NOMO-1 treated with dmso at 0.1 percent for 144 hours (cell line): ENCODE data around the gene EFTUD2.
A peak's percentile ranks its signal among the peaks of the same experiment; 100 is the strongest.

Experiments
- DNase-seq: peaks from one replicate; lab custom pipeline; 2025; ENCODE audit not compliant: unreplicated experiment; lab: John Stamatoyannopoulos, UW

Gene EFTUD2

DNA sequence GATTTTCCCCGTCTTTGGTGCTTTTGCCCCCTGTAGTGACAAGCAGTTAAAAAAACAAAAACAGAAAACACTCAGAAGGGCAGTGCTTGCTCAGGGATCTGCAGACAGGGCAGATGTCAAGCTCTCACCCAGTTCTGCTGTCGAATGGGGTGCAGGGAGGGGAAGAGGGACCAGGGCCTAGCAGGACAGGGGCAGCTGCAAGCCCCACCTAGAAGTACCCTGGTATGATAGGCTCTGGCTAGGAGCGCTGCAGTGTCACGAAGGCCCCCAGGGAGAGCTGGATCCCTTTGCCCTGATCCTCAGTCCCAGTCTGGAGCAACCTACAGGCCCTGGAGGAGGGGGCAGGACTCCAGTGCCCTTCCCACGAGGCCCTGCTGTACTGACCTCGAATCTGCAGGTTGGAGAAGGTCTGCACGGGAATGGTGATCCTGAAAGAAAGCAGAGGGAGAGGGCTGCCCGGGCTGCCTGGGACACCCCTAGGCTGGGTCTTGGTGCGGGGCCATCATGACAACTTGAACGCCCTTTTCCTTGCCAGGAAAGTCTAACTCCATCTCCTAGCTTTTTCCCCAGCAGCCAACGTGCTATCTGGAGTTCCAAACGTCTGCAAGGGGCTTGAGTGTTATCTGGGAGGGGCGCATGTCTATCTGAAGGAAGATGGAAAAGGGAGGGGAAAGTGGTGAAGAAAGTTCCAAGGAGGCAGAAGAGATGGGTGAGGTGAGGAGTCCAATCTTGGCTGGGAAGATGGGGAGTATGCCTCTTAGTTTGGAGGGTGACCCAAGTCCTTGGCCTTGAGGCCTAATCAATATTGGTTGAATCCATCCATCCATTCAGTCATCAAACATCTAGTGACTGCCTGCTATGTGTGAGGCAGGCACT, 11.2 kb upstream of the EFTUD2 start:
- DNase-seq: no peak

DNA sequence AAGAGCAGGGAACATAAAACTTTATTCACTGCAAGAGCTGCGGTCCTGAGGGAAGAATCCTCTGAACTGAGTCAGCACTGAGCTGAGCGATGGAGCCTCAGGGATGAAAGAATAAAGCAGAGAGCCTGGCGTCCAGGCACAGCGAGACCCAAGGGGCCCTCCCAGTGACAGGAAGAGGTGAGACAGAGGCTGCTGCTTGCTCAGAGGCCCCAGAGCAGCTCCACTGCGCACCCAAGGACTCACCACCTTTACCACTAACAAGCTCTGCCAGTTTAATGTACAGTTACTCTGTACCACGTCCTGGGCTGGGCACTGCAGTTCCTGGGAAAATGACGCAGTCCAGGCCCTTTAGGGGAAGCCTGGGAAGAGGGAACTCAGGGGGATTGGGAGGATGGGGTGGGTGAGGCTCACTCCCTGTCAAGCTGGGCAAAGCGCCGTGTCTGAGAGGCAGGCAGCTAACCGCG, 10.5 kb upstream of the EFTUD2 start:
- DNase-seq: no peak

DNA sequence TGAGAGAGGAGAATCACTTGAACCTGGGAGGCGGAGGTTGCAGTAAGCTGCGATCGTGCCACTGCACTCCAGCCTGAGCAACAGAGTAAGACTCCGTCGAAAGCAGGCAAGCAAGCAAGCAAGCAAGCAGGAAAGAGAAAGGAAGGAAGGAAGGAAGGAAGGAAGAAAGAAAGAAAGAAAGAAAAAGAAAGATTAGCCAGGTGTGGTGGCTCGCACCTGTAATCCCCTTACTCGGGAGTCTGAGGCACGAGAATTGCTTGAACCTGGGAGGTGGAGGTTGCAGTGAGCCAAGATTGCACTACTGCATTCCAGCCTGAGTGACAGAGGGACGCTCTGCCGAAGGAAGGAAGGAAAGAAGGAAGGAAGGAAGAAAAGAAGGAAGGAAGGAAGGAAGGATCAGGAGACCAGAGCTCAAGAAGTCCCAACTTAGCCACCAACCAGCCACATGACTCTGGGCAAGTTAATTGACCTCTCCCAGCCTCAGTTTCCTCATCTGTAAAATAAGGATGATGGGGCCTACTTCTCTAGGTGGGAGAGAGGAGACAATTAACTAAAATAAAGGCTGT, 9.6 kb upstream of the EFTUD2 start:
- no peak for DNase-seq

DNA sequence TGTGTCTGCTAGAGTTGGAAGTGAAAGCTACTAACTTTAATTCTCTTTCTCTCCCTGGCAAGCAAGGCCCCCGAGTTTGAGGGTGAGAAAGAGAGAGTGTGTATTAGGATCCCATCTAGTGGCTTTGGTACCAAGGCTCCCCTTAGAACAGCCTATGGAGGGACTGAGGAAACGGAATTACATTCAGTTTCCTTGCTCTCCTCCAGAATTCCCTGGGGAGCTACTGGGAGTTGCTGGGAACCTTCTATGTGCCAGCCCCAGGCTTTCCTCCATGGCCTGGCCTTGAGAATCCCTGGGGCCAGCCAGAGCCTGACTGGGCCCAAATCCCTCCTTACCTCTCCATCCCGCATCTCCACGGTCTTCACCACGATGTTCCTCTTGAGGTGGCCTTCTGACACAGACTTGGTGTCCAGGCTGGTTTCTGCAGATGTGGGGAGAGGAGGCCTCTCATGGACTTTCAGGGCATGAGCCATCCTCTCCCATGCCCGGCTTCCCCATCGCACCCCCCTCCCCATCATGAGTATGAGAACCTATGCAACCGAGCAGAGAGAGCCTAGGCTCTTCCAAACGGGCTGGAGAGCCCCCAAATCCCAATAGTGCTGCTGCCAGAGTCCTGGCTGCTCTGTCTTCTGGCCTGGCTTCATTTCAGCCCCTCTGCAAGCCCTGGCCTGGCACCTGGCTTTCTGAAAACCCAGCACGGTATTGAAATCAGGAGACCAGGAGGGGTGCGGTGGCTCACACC, 8.7 kb upstream of the EFTUD2 start:
- DNase-seq: no peak

DNA sequence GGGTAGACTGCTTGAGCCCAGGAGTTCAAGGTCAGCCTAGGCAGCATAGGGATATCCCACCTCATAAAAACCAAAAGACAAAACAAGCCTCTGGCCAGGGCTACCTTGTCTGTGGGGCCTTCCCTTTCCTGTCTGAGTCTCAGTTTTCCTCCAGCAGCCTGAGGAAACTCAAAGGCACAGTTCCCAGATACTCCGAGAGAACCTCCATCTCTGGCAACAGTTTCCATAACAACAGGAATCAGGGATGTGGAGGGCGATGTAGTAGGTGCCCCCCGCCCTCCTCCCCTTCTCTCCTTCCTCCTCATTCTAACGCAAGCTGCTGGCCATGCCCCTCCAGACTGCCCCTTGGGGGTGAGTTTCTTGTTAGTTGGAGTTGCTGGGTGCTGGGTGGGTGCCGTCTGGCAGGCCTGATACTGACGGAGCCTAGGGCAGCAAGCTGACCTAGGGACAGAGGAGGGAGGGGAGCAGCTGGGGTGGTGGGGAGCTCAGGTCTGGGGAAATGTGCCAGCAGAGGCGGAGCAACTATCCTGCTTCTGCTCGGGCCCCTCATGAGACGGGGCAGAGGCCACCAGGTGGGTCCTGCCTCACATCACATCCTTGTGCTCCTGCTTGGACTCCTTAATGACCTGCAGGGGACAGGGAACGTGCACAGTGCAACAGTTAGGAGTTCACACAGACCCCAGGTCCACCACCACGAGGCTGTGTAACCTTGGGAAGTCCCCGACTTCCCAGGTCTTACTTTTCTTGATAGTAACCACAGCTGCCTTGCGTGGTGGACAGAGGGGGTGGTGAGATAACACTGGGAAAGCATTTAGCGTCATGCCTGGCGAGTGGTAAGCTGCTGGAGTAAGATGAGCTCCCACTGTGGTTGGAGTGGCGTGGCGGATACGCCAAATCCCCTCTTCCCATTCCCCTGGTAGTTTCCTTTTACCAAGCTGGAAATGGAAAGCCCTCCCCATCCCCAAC, 7.8 kb upstream of the EFTUD2 start:
- DNase-seq: no peak

DNA sequence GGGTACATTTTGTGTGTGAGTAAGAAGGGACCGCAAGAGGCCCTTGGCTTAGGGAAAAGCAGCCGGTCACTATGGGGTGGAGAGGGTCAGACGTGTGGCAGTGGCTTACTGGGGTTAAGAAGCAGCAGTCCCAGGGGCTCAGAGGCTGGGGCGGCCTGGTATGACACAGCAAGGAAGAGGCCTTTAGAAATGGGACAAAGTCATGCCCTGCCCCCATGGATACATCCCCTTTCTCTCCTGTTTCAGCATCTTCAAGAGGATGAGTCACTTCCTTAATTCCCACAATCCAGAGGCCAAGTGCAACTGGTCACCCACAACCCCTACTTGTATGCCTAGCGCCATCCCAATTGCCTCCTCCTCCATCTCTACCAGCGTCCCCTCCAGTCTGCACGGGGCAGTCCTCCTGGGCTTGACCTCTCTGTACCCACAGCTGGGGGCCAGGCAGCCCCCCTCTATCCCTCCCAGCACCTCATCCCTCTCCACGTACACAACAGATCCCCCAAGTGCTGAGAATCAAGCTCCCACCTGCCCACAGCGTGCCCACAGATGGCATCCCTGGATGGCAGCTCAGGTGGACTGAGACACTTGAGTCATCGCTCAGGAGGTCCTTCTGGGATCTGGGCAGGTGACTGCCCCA, 6.9 kb upstream of the EFTUD2 start:
- DNase-seq: no peak

DNA sequence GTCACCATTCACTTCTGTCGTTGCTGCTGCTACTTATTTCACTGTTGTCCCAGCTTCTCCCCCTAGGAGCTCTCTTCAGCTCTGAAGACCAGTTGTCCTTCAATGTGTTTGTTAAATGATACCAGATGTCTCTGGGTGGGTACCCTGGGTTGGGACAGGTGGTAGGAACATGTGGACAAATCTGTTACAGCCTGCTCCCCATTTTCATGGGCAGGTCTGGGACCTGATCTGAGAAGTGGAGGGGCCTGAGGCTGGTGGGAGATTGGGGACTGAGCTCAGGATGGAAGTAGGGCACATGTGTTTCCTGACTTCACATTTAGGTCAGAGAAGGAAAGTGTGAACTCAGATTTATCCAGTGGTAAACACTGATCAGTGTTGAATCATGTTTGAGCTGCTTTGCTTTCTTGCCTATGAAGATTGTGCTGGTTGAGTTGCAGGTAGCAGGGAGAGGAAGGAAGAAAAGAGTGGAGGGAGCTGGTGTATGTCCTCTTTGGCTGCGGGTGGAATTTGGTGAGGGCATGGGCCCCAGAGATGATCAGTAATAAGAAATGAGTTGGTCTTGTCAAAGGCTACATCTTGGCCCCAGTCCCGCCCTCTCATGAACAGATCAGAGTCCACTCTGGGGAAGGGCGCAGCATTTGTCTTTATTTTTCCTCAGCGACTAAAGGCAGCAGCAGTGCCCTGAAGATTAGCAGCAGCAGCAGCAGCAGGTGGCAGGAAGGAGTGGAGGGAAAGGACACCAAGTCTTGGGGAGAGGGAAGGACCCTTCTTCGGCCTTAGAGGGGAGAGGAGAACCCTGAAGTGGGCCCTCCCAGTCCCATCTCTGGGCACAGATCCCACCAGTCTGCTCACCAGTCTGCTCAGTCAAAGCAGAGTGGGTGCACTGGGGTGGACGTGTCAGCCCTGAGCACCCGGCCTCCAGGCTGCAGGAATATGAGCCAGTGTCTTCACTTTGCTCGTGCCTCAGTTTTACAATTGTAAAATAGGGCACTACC, 6.1 kb upstream of the EFTUD2 start:
- DNase-seq: no peak

DNA sequence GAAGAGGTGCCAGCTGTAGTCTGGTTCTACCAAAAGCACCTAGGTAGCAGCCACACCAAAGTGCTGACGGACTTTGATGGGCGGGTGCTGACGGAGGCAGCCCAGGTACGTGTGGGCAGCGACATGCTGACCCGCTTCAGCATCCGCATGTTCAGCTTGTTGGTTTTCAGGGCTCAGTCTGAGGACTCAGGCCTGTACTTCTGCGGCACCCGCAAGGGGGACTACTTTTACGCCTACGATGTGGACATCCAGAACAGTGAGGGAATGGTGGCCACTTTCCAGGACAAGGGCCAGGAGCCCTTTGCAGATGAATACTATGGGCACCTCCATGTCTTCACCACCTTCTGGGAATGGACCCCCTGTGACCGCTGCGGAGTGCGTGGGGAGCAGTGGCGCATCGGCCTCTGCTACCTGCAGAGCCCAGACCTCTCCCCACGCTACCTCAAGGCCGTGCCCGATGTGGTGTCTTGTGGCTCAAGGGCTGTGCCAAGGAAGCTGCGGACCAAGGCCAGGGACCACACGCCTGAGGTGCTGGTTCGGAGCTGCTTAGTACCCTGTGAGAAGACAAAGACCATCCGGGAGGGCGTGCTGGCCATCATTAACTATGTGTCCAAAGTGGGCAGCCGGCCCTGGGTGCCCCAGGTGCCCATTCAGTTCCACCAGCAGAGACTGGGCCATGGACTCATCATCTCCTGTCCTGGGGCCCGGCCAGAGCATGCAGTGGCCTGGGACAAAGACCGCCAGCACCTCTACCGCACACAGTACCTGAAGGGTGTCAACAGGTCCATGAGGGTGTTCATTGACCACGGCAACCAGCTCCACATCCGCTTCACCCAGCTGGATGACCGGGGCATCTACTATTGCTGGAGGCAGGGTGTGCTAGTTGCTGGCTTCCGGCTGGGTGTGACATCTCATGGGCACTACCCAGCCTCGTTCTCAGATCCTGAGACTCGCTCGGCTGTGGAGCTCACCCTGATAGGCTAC, 5.0 kb upstream of the EFTUD2 start:
- no peak for DNase-seq

DNA sequence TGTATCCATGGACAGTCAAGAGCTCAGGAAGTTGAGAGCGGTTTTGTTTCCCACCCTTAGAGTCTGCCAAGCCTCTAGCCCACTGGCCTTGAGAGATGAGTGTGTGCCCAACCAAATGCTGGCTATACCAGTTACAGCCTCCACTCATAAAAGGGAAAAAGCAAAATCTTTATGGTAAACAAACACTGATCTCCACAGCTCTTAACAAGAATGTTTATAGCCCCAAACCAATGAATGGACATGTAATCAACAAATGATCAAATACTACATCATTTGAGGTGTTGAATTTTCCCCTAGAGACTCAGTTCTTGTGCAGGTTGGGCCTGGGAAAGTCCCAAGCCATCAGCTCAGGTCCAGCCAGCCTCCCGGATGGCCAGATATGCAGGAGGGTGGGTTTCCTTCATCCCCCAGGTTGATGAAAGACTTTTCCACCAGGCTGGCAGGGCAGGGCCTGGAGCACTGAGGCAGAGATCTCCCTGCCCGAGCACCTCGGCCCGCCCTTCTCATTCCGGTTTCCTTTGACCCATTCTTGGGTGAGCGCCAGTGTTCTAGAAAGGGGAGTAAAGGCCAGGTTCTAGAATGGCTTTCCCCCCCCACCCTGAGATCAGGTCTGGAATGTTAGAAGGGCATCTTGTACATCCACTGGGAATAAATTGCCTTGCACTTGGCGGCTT, 3.9 kb upstream of the EFTUD2 start:
- DNase-seq: no peak

DNA sequence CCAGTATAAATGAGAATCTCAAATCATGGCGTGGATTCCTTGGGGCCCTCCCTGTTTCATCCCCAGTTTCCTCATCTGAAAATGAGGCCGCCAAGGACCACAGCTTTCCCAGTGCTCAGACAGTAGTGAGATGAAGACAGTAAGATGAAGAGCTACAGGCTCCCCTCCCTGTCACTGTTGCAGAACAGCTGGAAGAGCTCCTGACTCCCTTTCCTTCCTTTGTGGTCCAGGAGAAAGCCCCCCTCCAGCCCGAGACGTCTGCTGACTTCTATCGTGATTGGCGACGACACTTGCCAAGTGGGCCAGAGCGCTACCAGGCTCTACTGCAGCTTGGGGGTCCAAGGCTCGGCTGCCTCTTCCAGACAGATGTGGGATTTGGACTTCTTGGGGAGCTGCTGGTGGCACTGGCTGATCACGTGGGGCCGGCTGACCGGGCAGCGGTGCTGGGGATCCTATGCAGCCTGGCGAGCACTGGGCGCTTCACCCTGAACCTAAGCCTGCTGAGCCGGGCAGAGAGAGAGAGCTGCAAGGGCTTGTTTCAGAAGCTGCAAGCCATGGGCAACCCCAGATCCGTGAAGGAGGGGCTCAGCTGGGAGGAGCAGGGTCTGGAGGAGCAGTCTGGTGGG, 3.0 kb upstream of the EFTUD2 start:
- no peak for DNase-seq

DNA sequence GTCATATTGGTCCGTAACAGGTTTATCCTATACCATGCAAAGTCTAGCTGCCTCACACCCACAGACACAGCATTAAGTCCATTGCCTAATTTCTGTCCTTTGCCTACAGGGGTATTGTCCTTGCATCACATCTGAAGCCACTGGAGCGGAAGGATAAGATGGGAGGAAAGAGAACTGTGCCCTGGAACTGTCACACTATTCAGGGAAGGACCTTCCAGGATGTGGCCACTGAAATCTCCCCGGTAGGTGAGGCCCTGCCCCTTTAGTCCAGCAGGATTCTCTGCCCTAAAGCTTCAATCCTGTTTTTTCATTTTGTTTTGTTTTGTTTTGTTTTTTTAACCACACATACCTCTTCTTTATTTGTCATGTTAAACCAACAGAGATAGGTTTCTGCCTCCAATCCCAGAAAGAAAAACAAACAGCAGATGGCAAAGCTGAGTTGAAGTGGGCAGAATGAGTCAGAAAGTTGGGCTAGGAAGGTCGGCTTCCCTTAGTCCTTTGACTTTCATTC, 2.2 kb upstream of the EFTUD2 start:
- DNase-seq: no peak

DNA sequence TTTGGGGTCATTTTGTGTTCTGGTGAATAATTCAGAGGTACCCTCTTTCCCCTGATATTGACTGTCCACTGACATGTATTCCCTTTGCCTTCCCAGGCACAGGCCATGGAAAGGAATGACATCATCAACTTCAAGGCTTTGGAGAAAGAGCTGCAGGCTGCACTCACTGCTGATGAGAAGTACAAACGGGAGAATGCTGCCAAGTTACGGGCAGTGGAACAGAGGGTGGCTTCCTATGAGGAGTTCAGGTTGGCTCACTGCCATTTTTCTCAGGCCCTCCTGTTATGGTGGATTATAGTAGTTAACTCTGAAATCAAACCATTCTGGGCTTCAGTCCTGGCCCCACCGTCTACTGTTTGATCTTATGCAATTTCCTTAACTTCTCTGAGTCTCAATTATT, 1.6 kb upstream of the EFTUD2 start:
- DNase-seq: no peak

DNA sequence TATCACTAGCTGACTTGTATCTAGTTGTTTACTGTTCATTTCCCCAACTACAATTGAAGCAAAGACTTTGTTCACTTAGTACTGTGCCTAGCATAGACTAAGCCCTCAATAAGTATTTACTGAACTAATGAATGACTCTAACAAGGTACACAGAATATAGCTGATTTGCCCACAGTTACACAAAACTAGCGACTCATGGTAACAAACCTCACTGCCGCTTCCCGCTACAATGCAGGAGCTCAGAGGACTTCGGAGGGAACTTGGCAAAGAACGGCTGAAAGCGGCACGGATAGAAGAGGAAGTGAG, 524 bp downstream of the EFTUD2 start:
- DNase-seq: peak; percentile 69

DNA sequence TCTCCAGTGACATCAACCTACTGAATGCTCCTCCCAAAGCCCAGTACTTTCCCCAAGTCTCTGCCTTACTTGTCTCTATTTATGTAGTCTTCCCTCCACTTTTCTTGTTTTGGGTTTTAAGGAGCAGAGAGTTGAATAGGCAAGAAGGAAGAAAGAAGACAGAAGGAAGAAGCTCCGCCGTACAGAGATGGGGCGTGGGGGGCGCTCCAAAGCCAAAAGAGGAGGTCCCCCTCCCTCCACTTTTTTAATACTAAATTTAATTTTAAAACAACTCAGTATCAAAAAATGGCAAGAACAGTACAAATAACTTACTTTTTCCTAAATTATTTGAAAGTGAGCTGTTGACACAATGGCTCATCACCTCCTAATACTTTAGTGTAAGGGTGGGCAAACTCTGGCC, 4.6 kb downstream of the EFTUD2 start:
- no peak for DNase-seq

DNA sequence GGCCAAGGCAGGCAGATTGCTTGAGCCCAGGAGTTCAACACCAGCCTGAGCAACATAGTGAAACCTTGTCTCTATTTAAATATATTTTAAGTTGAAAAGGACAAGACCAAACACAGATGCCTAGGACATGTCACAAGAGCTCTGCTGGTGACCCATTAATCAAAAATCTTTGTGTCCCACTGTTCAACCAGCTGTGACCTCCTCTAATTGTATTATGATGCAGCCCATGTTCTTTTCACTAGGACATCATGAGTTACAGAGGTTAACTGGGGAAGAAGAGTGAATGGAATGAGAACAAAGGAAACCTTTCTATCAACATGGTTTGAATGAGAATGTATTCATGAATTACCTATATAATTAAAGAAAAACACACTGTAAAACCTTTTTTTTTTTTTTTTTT, 7.0 kb downstream of the EFTUD2 start:
- no peak for DNase-seq

DNA sequence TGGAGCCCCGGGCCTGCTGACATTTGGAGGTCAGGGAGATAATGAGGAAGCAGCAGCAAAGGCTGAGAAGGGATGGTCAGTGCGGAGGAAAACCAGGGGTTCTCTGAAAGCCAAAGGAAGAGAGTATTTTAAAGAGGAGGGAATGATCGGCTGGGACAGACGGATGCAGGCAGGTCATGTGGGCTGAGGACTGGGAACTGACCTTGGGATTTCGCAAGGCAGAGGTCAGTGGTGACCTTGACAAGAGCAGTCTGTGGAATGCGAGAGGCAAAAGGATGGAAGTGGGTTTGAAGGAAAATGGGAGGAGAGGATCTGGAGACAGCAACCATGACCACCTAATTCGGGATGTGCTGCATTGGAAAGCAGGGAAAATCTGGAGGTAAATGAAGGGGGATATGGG, 10.2 kb downstream of the EFTUD2 start:
- no peak for DNase-seq
